Prostate gland (tissue), 2 donors: Measurements from ENCODE around the gene EIF3L.

Source experiments
- POLR2A ChIP-seq: fragments of 450-650 bp; IDR thresholded peaks from one replicate; pipeline ENCODE4 v1.6.1; 2016; ENCODE audit warnings: antibody characterized with exemption, mild to moderate bottlenecking
- POLR2AphosphoS5 ChIP-seq: sonication (generic); formaldehyde crosslinking; IDR thresholded peaks from one replicate; pipeline ENCODE4 v1.6.1; 2017; ENCODE audit warnings: antibody characterized with exemption
- TF ChIP-seq, protein P1 (sequence below), 4 experiments: fragments of 200-600 bp in 2 of 4; fragments of 450-650 bp in 2 of 4; sonication (generic) in 2 of 4; IDR thresholded peaks; 1 replicate in 3 of 4; 2 replicates in 1 of 4; pipeline ENCODE4 v1.5.1; 2016 to 2019; ENCODE audit warnings: antibody characterized with exemption in 4 of 4, mild to moderate bottlenecking in 2 of 4, moderate library complexity in 2 of 4

GRCh38 chr22:37846433-37846832 is 2.8 kb upstream of the EIF3L start:
- TF ChIP-seq, protein P1, sequence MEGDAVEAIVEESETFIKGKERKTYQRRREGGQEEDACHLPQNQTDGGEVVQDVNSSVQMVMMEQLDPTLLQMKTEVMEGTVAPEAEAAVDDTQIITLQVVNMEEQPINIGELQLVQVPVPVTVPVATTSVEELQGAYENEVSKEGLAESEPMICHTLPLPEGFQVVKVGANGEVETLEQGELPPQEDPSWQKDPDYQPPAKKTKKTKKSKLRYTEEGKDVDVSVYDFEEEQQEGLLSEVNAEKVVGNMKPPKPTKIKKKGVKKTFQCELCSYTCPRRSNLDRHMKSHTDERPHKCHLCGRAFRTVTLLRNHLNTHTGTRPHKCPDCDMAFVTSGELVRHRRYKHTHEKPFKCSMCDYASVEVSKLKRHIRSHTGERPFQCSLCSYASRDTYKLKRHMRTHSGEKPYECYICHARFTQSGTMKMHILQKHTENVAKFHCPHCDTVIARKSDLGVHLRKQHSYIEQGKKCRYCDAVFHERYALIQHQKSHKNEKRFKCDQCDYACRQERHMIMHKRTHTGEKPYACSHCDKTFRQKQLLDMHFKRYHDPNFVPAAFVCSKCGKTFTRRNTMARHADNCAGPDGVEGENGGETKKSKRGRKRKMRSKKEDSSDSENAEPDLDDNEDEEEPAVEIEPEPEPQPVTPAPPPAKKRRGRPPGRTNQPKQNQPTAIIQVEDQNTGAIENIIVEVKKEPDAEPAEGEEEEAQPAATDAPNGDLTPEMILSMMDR (IDR thresholded peaks at IDR 0.05): no peak
- TF ChIP-seq POLR2A (no peak), POLR2AphosphoS5 (no peak)
